GM18517 (cell line): ENCODE measurements around the gene ZFAND2A.
"Not testable (repeated sequence)": the region's sequence is repeated elsewhere in the genome, so short reads cannot be mapped to it uniquely, and the experiment has no call there.

Experiments used
- ATAC-seq: cut with Tn5 transposase; IDR thresholded peaks from one replicate; pipeline ENCODE4 v1.9.1; 2021; ENCODE audit warnings: mild to moderate bottlenecking, moderate library complexity; ENCODE audit not compliant: unreplicated experiment

Gene ZFAND2A

GRCh38 chr7:1175967-1176851 is 16.2 kb upstream of the ZFAND2A start:
- ATAC-seq: no peak

DNA sequence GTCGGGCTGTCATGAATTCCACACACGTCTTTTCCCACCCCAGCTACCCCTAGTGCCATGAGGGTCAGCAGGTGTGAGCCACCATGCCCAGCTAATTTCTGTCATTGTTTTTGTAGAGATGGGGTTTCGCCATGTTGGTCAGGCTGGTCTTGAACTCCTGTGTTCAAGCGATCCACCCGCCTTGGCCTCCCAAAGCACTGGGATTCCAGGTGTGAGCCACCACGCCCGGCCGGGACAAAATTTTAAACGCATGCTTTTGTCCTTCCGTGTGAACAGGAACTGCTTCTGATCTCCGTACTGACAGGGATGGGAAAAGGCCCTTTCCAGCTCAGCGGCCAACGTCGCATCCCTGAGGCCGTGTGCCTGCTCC is 15.6 kb upstream of the ZFAND2A start:
- ATAC-seq: no peak

GRCh38 chr7:1174881-1175596 is 15.0 kb upstream of the ZFAND2A start:
- no peak for ATAC-seq

DNA sequence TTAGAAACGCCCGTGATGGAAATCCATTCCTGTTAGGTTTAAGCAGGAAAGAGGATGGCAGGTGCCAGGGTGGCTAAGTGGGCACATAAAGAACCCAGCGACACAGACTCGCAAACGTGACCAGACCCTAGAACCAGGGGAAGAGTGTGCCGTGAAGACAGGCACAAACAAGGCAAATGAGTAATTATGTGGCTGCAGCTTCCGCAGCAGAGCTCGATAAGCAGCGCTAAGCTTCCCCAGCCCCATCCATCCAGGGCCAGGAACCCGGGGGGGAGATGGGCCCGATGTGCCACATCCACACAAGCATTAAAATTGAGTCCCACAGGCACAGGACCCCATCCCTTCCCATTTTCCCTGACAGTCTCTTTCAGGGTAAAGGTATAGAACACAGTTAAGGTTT is 14.0 kb upstream of the ZFAND2A start:
- no peak for ATAC-seq

DNA sequence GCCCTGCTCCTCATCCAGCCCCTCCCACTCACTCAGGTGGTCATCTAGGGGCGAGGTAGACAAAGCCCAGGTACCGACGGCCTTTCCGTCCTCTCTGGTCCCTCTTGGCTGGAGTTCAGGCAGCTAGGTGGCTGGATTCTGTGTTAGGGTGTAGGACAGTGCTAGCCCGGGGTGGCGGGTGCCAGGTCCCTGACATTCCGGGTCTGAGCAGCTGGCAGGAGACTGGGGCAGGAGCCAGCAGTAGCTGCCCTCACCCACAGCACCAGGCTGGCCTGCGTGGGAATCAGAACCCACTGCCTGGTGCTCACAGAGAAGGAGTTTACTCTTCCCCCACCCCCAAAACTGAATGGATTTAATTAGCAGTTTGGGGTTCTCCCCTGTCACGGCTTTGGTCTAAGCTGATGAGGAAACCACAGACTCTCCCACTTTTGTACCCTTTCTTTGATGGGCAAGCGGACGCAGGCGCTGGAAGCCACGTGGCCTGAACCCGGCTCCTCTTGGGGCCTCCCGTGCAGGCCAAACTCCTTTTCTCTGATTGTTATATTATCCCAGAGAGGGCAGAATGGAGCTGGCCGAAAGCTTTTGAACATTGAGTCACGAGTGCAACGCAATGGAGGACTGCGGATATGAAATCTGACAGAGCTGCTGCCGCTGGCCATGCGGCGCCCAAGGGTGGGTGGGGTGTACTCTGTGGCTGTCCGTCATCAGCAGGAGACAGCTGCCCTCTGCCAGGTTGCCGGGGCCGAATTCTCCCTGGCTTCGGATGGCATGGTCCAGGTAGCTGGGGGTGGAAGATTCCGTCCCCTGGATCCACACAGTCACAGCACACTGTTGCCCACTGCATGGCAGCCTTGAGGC is 12.9 kb upstream of the ZFAND2A start:
- ATAC-seq: no peak

- not testable (repeated sequence) for ATAC-seq
These were observed 11.5 kb upstream of the ZFAND2A start for GRCh38 chr7:1171516-1171915.

DNA sequence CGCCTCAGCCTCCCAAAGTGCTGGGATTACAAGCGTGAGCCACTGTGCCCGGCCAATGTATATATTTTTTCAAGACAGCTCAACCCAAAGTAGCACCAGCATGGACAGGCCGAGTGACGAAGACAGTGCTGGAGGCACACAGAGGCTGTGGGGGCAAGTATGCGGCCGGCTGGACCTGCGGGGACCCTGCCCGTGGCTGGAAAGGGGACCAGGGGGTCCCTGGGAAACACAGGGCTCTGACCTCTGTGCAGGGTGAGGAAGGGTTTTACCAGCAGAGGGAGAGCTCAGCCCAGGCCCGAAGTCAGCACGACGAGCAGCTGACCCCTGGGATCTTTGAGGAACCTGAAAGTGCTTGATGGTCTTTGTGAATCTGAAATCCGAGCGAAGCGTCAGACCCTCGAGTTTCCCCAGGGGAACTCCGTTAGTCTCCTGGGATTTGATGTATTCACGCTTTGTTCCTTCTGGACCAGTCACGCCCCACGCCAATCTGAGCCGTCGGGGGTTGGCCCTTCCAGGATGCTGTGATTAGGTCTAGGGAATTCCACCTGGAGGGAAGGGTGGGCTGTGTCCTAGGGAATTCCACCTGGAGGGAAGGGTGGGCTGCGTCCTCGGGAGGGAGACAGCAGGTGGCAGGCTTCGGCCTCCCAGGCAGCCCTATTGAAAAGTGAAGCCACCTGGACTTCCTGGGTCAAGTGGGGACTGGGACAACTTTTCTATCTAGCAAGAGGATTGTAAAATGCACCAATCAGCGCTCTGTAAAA is 10.9 kb upstream of the ZFAND2A start:
- no peak for ATAC-seq

GRCh38 chr7:1169409-1170368 is 9.7 kb upstream of the ZFAND2A start:
- no peak for ATAC-seq

GRCh38 chr7:1168422-1168821 is 8.4 kb upstream of the ZFAND2A start:
- no peak for ATAC-seq

DNA sequence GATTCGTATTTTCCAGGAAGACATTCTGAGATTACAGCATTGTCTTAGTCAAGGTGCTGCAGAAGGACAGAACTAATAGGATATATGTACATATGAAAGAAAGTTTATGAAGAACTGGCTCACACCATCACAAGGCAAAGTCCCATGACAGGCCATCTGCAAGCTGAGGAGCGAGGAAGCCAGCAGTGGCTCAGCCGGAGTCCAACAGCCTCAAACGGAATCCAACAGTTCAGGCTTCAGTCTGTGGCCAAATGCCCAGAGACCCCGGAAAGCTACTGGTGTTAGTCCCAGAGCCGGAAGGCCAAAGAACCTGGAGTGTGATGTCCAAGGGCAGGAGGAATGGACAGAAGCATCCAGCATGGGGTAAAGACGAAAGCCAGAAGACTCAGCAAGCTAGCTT is 4.4 kb upstream of the ZFAND2A start:
- ATAC-seq: no peak

GRCh38 chr7:1163121-1163520 is 3.1 kb upstream of the ZFAND2A start:
- ATAC-seq: no peak

DNA sequence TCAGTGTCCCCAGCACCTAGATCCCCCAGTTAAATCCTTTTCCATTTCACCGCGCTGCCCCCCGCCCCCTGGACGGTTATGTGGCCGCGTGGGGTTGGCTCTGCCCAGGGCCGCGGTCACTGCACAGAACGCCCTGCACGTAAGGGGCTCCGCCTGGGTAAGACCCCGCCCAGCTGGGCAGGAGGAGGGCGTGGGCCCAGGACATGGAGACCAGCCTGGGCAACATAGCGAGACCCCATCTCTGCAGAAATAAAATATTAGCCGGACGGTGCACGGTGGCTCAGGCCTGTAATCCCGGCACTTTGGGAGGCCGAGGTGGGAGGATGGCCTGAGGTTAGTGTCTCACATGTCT is 650 bp upstream of the ZFAND2A start:
- ATAC-seq: peak; percentile 19

DNA sequence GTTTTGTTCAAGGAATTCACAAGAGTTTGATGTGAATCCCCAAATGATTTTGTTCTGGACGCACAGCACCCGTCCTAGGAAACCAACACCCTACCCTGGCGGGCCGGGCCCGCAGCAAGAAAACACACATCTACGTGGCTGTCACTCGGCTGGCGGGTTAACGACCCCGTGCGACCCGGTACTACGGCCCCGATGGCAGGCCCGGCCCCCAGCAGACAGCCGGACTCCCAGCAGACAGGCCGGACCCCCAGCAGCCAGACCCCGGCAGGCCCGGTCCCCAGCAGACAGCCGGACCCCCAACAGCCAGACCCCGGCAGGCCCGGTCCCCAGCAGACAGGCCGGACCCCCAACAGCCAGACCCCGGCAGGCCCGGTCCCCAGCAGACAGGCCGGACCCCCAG is 765 bp downstream of the ZFAND2A start:
- not testable (repeated sequence) for ATAC-seq

DNA sequence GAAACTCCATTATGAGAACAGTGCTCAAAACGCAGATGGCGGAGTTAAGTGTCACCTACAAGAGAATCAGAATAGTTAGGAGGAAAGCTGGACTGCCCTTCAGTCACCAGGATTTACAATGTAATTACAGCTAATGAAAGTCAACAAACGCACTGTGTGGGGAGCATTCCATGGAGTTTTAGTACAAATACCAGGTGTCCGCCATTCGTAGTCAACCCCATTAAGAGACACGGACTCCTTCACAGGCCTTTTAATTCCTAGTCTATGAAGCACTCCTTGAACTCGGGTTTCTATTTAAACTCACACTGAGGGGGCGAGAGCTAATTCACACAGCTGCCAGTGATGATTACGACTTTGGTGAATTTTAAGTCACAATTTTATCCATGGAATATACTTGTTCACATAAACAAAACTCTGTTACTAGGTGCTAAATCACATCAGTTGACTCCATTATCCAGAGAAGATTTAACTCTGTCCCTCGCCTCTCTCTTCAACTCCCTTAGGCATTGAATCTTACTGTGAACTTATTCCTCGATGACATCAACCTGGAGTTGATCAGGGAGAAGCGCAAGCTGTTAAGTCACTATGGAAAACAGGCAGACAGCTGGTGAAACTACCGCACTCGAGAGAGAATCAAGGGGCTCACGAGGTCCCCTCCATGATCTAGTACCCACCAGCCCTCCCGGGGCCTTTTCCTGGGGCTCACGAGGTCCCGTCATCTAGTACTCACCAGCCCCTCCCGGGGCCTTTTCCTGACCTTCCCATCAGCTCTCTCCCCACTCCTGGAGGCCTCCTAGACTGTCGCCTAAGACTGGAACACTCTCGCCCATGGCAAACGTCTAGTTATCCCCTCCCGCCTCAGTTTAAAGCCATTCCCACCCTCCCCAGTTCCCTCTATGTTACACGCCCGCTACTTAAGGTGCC is 1.5 kb downstream of the ZFAND2A start:
- ATAC-seq: no peak

- no peak for ATAC-seq
These were observed 3.0 kb downstream of the ZFAND2A start for GRCh38 chr7:1156782-1157535.

DNA sequence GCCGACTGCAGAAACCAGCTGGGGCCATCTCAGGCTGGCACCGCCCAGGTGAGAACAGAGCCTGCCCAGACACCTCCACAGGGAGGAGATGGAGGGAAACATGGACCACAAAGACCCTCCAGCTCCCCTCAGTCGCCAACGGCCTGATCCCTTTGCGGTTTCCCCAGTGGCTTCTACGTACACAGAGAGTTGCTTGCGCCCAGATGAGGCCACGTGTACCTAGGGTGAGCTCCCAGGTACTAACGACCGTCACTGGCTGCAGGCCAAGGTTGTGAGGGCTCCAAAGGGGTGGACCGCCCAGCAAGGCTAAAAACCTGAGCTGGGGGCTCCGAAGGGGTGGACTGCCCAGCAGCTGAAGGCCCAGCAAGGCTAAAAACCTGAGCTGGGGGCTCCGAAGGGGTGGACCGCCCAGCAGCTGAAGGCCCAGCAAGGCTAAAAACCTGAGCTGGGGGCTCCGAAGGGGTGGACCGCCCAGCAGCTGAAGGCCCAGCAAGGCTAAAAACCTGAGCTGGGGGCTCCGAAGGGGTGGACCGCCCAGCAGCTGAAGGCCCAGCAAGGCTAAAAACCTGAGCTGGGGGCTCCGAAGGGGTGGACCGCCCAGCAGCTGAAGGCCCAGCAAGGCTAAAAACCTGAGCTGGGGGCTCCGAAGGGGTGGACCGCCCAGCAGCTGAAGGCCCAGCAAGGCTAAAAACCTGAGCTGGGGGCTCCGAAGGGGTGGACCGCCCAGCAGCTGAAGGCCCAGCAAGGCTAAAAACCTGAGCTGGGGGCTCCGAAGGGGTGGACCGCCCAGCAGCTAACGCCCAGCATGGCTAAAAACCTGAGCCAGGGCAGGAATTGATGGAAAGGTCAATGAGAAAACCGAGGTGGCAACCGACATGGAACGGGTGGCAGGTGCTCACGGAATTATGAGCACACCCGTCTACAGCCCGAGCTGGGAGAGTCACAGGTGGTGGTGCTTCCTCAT is 3.9 kb downstream of the ZFAND2A start:
- not testable (repeated sequence) for ATAC-seq
